Sigmoid colon (tissue), 4 donors: ENCODE results near the gene RSAD2.

ENCODE experiments used
- CTCF ChIP-seq, 4 experiments: fragments of 450-650 bp in 3 of 4; fragments of 200-600 bp in 1 of 4; IDR thresholded peaks; one replicate each; pipeline ENCODE4 v1.5.1; 2016 to 2019; ENCODE audit warnings: antibody characterized with exemption in 4 of 4, mild to moderate bottlenecking in 3 of 4, moderate library complexity in 2 of 4
- POLR2AphosphoS5 ChIP-seq, 4 donors: sonication (generic); formaldehyde crosslinking; IDR thresholded peaks; one replicate each; pipeline ENCODE4 v1.6.1; 2017; ENCODE audit warnings: antibody characterized with exemption in 4 of 4

DNA sequence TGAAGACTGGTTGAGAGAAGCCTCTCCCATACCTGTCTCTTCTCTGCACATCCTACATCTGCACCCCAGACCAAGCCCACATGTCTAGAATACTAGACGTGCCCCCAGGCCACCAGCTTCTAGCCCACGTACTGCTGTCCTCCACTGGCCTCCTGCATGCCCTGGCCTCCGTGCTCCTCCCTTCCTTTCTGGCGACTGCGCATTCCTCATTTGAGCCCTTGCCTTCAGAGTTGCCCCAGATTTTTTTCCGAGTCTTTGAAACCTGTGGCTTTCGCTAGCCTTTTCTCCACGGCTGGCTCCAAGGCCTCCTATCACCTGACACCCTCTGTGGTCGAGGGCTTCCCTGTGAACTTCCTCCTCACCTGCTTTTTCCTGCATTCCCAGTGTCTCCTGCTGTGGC lies 50.9 kb downstream of the RSAD2 start:
- TF ChIP-seq POLR2AphosphoS5 (IDR thresholded peaks at IDR 0.05): no peak
- TF ChIP-seq CTCF (IDR thresholded peaks at IDR 0.05): no peak
